ENCODE measurements around the gene TTLL11. TPM values are rescaled to one million over a fixed set of nuclear protein-coding genes. Genes with fewer than 3 reads are reported as not detected.

The TTLL11 gene
- total and polyA plus RNA-seq, 2 of the 8 experiments (the other 6 are each of a cell fraction or from before 2014, with no cell fraction given) = 0.56 to 0.80 TPM

DNA sequence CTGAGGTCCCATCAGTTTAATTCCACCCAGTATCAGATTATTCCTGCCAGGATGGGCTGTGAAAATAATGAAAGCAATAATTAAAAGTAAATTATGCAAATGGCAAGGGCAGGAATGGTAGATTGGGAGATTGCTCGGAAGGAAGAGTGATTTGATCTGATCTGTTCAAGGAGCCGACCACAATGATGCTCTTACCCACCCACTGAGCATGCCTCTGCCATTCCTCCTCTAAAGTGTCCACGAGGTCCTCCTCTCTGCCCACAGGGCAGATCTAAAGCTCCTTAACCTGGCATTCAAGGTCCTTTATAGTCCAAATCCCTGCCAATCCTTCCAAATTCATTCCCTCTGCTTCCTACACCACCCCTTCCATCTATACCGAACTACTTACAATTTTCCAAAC is 147.8 kb downstream of the TTLL11 start:
- H3K14ac ChIP-seq (ENCODE audit: insufficient read length) = no peak overlapping the region
- CTCF ChIA-PET (ENCODE audit: partially characterized antibody) = interaction anchor here (1.2 to 1.4 kb wide), 2 partner anchors 210 to 310 kb away, joined by 3 to 4 read pairs; no protein-coding TSS in a partner anchor
- no peaks in the 10 kb centered on the region for H3K79me2 ChIP-seq (ENCODE audit: control insufficient read depth in 1 of 2, insufficient read depth in 2 of 2, low read length in 2 of 2)
- no peak for DNase-seq (ENCODE audit: low read depth in 1 of 2, low spot score in 2 of 2)
- no peaks in the 10 kb centered on the region for H3K36me3 ChIP-seq (ENCODE audit: control insufficient read depth in 2 of 4, insufficient read depth in 4 of 4, low read length in 3 of 4)
- no peak overlapping the region for H3K4me3 ChIP-seq (ENCODE audit: extremely low read depth in 1 of 4, insufficient read depth in 2 of 4, low read depth in 3 of 4, low read length in 4 of 4)
- H3K18ac ChIP-seq (ENCODE audit: extremely low read depth, low read length) = no peak overlapping the region
- no peak overlapping the region for H2AFZ ChIP-seq (ENCODE audit: low read length)
- no peak overlapping the region for H3K4ac ChIP-seq (replicated peaks; ENCODE audit: insufficient read length, low read depth, low read length)
- H2AK5ac ChIP-seq (ENCODE audit: low read depth, low read length) = no peak overlapping the region
- H4K8ac ChIP-seq (ENCODE audit: extremely low read depth, insufficient read depth, low read length) = no peak overlapping the region
- no peak overlapping the region for H4K91ac ChIP-seq (replicated peaks; ENCODE audit: insufficient read length, low read length)
- TF ChIP-seq CHD2 (IDR thresholded peaks at IDR 0.05; ENCODE audit: low read length) (no peak), YY1 (IDR thresholded peaks at IDR 0.05; ENCODE audit: low read depth, low read length) (no peak), TBP (IDR thresholded peaks at IDR 0.05; ENCODE audit: low read depth, low read length) (no peak), ASH2L (IDR thresholded peaks at IDR 0.05; ENCODE audit: low read length) (no peak), FOSL1 (IDR thresholded peaks at IDR 0.05; ENCODE audit: insufficient read depth, low read depth, low read length) (no peak), SP2 (IDR thresholded peaks at IDR 0.05; ENCODE audit: low read length) (no peak), CBX5 (IDR thresholded peaks at IDR 0.05; ENCODE audit: low read depth, low read length) (no peak), BACH1 (IDR thresholded peaks at IDR 0.05; ENCODE audit: low read length) (no peak), GABPA (IDR thresholded peaks at IDR 0.05; ENCODE audit: borderline replicate concordance, insufficient read depth, low read length) (no peak)
- TF ChIP-seq, protein P1, sequence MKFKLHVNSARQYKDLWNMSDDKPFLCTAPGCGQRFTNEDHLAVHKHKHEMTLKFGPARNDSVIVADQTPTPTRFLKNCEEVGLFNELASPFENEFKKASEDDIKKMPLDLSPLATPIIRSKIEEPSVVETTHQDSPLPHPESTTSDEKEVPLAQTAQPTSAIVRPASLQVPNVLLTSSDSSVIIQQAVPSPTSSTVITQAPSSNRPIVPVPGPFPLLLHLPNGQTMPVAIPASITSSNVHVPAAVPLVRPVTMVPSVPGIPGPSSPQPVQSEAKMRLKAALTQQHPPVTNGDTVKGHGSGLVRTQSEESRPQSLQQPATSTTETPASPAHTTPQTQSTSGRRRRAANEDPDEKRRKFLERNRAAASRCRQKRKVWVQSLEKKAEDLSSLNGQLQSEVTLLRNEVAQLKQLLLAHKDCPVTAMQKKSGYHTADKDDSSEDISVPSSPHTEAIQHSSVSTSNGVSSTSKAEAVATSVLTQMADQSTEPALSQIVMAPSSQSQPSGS (IDR thresholded peaks at IDR 0.05; ENCODE audit: low read length) = no peak
- TF ChIP-seq, protein P2, sequence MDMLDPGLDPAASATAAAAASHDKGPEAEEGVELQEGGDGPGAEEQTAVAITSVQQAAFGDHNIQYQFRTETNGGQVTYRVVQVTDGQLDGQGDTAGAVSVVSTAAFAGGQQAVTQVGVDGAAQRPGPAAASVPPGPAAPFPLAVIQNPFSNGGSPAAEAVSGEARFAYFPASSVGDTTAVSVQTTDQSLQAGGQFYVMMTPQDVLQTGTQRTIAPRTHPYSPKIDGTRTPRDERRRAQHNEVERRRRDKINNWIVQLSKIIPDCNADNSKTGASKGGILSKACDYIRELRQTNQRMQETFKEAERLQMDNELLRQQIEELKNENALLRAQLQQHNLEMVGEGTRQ (IDR thresholded peaks at IDR 0.05; ENCODE audit: low read length) = no peak
- no peak overlapping the region for H3K9ac ChIP-seq (replicated peaks in 1 of 4; ENCODE audit: extremely low read depth in 1 of 4, low read depth in 3 of 4, low read length in 3 of 4)
- no peak overlapping the region for H3K56ac ChIP-seq (replicated peaks; ENCODE audit: insufficient read length, low read depth, low read length)
- no peak overlapping the region for H2BK15ac ChIP-seq (ENCODE audit: low read length)
- H2BK120ac ChIP-seq (replicated peaks; ENCODE audit: low read depth, low read length) = no peak overlapping the region
- 87 to 100% methylated on average over 1 to 4 of the region's 4 CpGs for WGBS, 2 experiments (ENCODE audit: extremely low coverage in 1 of 2, insufficient coverage in 1 of 2, insufficient read length in 1 of 2, insufficient replicate concordance in 2 of 2, low coverage in 1 of 2, low lambda C conversion rate in 2 of 2, missing lambda C conversion rate in 1 of 2)
- no peak overlapping the region for H2BK5ac ChIP-seq (ENCODE audit: low read depth, low read length)
- POLR2A ChIA-PET (ENCODE audit: partially characterized antibody) = no interaction called here
- no peaks in the 10 kb centered on the region for H3K23me2 ChIP-seq (ENCODE audit: low read depth, low read length)
- H3K23ac ChIP-seq (ENCODE audit: insufficient read length) = no peak overlapping the region
- H2BK20ac ChIP-seq (ENCODE audit: low read length) = no peak overlapping the region
- no peak for FAIRE-seq
- no peaks in the 10 kb centered on the region for H3K79me1 ChIP-seq (ENCODE audit: low read depth, low read length)
- H3K4me1 ChIP-seq (replicated peaks in 1 of 4; ENCODE audit: control insufficient read depth in 3 of 4, insufficient read depth in 4 of 4, low read length in 3 of 4) = peaks cover 1 to 9% (median 5%) of the 10 kb centered on the region in 4 experiments; a peak in 6 of 7 replicates
- H3K27me3 ChIP-seq (replicated peaks in 1 of 4; ENCODE audit: control insufficient read depth in 3 of 4, extremely low read depth in 1 of 4, insufficient read depth in 3 of 4, low read length in 3 of 4) = no peaks in the 10 kb centered on the region
- H3K27ac ChIP-seq (ENCODE audit: low read depth, low read length) = no peak overlapping the region
- no peaks in the 10 kb centered on the region for H3K9me3 ChIP-seq (ENCODE audit: insufficient read depth in 2 of 2, low read depth in 1 of 2, low read length in 1 of 2)
- no peak overlapping the region for H2BK12ac ChIP-seq (ENCODE audit: low read depth, low read length)
- H4K5ac ChIP-seq (ENCODE audit: insufficient read length, low read depth, low read length) = no peak overlapping the region
- no peaks in the 10 kb centered on the region for H4K20me1 ChIP-seq (replicated peaks in 1 of 2; ENCODE audit: control insufficient read depth in 1 of 2, insufficient read depth in 2 of 2, low read length in 2 of 2)
- no peak overlapping the region for H3K4me2 ChIP-seq (ENCODE audit: insufficient read depth in 1 of 2, low read depth in 2 of 2, low read length in 2 of 2)

Data from H1 (cell line).